ENCODE results near the gene INTS1.
"Not testable (repeated sequence)": the region's sequence is repeated elsewhere in the genome, so short reads cannot be mapped to it uniquely, and the experiment has no call there.

INTS1 gene

DNA sequence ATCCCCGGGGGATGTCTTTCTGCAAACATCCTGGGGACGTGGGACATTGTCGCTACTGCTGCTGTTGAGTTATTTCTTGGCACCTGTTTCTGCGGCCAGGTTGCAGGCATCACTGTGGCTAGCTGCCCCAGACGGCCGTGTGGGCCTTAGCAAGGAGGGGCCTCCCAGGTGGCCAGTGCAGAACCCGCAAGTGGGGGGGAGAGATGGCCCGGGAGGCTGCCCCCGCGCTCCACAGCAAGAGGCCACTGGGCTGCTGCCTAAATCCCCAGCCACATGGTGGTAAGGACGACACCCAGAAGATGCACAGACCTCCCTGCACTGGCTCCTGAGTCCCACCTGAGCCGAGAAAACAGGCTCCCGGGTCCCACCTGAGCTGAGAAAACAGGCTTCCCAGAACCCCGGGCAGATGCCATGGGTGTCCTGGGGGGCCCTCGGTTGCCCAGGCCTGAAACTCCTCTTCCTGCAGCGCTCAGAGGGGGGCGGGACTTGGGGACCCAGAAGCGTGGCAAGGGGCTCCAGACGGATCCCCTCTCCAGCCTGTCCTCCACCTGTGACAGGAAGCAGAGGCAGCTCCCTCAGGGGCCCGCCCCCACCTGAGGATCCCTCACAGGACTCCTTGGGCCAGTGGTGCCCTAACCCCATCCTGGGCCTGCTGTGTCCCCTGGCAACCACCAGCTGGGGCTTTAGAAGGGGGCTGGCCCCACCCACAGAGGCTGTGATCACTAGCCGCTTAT lies 25.4 kb upstream of the INTS1 start:
- no peak for DNase-seq (ENCODE audit: low read depth in 2 of 2)

DNA sequence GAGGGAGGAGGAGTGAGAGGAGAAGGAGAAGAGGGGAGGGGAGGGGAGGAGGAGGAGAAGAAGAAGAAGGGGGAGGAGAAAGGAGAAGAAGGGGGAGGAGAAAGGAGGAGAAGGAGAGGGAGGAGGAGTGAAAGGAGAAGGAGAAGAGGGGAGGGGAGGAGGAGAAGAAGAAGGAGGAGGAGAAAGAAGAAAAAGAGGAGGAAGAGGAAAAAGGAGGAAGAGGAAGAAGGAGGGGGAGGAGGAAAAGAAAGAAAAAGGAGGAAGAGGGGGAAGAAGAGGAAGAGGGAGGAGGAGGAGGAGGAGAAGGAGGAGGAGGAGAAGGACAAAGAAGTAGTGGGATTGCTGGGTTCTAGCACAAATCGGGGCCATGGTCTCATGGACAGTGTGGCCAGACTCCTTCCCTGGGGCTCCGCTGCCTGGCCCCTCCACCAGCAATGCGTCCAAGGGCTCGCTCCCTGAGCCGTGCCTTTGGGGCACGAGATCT lies 22.1 kb upstream of the INTS1 start:
- DNase-seq (ENCODE audit: low read depth in 2 of 2) = no peak

DNA sequence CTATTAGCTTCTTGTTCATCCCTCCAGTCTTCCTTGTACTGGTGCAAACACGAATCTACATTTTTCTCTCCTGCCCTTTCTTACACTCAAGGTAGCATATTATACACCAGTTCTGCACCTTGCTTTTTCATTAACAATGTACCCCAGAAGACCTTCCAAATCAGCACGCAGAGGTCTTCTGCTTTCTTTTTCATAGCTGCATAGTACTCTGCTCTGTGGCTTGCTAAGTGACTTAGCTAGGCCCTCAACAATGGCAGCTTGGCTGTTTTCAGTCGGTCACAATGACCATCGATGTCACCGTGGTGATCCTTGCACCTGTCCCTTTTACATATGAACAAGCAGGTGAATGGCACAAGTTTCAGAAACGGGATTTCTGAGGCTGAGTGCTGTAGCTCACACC lies 21.2 kb upstream of the INTS1 start:
- no peak for DNase-seq (ENCODE audit: low read depth in 2 of 2)

DNA sequence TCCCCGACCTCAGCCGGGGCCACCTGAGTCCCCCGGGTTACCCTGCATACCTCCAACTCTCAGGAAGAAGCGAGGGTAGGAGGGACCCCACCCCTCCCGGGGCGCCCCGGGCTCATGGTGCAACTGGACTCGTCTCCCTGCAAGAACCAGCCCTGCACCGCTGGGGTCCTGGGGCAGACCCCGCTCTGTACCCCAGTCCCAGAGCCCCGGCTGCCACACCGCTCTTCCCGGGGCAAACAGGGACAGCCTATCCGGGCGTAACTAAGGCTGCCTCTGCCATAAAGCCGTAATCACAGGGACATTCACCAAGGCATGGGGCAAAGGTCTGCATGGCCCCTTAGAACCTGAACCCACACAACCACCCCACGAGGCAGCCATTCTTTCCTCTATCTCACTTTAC lies 19.7 kb upstream of the INTS1 start:
- no peak for DNase-seq (ENCODE audit: low read depth in 2 of 2)

DNA sequence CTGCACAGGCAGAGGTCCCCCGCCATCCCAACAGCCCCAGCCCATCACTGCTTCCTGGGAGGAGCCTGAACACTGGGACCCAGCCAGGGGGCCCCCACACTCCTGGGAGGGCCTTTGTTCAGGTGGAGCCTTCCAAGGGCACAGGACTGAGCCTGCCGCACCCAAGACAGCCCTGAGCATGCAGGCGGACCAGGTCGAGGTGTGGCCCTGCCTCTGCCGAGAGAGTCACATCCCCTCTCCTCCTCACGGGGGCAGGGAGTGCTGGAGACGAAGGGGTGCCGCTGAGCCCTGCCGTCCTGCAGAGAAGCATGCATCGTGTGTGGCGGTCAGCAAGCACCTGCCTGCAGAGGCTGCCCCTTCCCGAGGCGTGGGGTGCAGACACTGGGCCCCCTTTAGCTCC lies 19.0 kb upstream of the INTS1 start:
- no peak for DNase-seq (ENCODE audit: low read depth in 2 of 2)

DNA sequence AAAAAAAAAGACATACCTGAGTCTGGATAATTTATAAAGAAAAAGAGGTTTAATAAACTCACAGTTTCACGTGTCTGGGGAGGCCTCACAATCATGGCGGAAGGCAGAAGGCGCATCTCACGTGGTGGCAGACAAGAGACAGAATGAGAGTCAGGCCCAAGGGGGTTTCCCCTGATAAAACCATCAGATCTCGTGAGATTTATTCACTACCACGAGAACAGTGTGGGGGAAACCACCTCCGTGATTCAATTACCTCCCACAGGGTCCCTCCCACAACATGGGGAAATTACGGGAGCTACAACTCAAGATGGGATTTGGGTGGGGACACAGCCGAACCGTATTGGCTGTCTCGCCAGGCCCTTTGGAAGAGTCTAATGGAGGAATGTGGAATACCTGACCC lies 17.3 kb upstream of the INTS1 start:
- DNase-seq (ENCODE audit: low read depth in 2 of 2) = no peak

DNA sequence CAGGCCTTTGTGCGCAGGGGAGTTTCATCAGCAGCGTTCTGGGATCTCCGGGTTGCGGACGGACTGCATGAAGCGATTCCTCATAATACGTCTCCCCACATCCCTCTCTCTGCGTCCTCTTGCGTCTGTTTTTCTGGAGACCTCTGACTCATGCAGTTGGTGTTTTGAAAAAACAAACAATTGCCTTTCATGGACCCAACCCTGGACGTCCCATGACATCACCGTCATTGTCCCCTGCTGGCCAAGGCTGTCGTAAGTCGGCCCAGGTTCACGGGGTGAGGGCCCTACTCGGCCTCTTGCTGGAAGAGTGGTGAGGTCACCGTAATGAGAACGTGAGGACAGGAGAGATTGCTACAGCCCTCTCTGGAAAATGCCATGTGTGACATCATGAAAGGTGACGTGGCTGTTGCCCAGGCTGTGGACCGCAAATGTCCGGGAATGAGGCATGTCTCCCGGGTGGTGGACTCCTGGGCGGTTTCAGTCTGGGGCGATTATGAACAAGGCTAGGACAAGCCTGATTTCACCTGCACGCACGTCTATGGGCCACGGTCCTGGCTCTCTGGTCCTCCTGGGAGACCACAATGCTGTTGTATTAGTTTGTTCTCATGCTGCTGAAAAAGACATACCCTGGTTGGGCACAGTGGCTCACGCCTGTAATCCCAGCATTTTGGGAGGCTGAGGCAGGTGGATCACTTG lies 16.5 kb upstream of the INTS1 start:
- DNase-seq (ENCODE audit: low read depth in 2 of 2) = no peak

DNA sequence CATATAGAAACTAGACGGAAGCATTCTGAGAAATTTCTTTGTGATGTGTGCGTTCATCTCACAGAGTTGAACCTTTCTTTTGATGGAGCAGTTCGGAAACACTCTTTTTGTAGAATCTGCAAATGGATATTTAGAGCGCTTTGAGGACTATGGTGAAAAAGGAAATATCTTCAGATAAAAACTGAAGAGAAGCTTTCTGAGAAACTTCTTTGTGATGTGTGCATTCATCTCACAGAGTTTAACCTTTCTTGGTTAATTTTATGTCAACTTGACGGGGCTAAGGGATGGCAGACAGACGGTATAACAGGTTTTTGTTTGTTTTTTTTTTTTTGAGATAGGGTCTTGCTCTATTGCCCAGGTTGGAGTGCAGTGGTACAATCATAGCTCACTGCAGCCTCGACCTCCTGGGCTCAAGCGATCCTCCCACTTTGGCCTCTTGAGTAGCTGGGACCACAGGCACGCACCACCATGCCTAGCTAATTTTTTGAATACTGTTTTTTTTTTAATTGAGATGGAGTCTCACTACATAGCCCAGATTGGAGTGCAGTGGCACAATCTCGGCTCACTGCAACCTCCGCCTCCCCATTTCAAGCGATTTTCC lies 15.2 kb upstream of the INTS1 start:
- not testable (repeated sequence) for DNase-seq (ENCODE audit: low read depth in 2 of 2)

DNA sequence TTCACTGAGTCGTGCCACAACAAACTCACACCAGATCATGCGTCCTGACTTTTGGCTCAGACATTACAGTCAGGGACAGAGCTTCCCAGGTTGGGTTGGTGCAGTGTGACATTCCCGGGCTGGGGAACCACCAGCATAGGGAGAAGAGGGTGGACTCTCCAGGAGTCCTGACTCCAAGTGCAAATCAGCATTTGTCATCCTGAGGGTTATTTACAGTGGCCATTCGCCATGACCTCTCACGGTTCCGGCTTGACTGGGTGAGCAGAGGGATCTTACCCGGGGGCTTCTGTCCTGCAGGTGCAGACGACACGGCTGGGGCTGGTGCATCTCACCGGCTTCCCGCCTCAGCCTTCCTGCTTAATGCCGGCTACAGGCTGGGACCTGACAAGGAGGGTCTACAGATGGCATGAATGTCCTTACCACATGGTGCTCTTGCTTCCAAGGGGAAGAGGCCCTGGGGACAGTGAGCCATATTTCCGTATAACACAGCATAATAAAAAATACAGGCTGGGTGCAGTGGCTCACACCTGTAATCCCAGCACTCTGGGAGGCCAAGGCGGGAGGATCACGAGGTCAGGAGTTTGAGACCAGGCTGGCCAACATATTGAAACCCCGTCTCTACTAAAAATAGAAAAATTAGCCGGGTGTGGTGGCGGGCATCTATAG lies 12.5 kb upstream of the INTS1 start:
- no peak for DNase-seq (ENCODE audit: low read depth in 2 of 2)

DNA sequence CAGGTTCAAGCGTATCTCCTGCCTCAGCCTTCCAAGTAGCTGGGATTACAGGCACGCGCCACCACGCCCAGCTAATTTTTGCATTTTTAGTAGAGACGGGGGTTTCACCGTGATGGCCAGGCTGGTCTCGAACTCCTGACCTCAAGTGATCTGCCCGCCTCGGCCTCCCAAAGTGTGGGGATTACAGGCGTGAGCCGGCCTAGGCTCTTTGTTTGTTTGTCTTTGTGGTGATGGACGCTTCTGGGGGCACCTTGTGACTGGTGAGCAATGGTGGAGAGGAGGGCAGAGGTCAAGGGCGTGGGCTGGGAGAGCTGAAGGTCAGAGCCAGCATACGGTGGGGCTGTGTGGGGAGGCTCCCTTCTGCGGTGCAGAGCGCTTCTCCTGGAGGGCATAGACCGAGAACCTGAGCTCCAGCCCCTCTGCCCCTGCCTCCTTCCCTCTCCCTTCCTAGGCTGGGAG lies 11.3 kb upstream of the INTS1 start:
- DNase-seq (ENCODE audit: low read depth in 2 of 2) = not testable (repeated sequence)

DNA sequence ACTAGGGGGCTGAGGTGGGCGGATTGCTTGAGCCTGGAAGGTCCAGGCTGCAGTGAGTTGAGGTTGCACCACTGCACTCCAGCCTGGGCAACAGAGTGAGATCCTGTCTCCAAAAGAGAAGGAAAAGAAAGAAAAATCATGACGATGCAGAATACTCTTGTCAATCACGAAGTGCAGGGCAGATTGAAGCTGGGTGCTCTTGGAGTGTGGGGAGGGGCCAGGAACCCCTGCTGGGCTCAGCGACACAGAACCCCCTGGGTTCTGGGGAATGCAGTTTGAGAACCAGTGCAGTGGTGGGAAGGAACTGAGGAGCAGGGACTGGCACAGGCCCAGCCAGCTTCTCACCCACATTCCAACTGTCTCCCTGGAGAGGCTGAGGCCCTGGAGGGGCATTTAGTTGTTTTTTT lies 10.8 kb upstream of the INTS1 start:
- no peak for DNase-seq (ENCODE audit: low read depth in 2 of 2)

DNA sequence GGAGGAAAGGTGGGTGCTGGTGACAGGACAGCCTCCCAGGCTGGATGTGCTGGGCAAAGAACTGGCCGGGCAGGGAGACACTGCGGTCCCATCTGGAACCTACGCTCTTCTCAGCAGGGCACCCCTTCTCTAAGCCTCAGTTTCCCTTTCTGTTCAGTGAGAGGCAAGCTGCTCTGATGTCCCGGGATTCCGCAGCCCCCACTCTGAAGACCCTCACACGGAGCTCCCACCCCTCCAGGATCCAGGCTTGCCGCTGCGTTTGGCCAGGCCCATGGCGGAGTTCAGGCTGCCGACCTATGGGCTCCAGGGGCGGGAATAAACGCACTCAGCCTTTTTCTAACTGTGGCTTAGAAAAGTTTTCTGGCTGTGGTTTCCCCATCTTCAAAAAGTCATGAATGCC lies 10.2 kb upstream of the INTS1 start:
- DNase-seq (ENCODE audit: low read depth in 2 of 2) = no peak

DNA sequence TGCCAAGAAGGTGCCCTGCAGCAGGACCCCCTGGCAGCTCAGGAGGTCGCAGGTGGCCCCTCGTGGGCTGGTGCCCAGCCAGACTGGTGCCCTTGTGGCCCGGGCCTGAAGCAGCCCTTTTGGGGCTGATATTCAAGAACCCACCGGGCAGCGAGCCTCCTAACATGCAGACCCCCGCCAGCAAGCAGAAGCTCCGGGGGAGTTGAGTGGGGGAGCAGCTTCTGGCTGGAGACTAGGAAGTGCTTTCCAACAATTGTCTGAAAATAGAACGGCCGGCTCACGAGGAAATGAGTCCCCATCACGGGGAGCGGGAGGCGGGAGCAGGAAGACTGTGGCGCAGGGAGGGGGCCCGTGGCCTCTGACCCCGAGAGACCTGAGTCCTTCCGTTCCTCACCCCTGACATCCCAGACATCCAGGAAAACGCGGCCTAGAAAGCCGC lies 9.5 kb upstream of the INTS1 start:
- DNase-seq (ENCODE audit: low read depth in 2 of 2) = no peak

DNA sequence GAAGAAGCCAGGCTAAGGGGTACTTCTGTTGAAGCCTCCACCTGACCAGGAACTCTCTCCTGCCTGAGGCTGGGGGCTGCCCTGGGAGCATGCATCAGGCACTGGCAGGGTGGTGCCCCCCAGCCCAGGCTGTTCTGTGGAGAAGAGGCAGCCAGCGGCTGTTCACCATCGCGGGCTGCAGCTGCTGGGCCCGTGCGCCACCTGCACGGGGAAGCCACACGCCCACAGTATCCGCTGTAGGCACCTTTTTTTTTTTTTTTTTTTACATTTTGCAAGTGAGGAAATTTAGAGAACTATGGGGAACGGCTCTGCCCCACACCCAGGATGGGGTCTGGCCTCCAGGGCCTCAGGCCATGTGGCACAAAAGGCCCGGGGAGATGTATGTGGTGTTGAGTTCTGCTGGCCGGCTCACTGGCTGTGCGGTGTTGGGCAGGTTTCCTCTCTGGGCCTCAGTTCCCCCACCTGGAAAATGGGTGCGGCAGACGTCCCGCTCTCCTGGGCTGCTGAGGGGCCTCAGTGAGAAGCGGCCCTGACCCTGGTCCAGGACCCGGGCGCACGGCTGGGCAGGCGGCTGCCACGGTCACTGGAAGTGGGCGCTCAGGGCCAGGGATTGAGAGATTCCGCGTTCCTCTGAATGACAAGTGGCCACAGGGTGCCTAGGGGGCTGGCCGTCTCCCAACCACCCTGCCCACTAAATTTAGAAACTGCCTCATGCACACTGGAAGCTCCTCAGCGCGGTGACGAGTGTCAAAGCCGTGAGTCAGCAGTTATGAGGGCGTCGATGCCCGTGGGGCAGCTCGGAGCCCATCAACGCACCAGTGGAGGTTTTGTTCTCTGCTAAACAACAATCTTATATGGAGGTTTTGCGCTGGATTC lies 8.8 kb upstream of the INTS1 start:
- no peak for DNase-seq (ENCODE audit: low read depth in 2 of 2)

DNA sequence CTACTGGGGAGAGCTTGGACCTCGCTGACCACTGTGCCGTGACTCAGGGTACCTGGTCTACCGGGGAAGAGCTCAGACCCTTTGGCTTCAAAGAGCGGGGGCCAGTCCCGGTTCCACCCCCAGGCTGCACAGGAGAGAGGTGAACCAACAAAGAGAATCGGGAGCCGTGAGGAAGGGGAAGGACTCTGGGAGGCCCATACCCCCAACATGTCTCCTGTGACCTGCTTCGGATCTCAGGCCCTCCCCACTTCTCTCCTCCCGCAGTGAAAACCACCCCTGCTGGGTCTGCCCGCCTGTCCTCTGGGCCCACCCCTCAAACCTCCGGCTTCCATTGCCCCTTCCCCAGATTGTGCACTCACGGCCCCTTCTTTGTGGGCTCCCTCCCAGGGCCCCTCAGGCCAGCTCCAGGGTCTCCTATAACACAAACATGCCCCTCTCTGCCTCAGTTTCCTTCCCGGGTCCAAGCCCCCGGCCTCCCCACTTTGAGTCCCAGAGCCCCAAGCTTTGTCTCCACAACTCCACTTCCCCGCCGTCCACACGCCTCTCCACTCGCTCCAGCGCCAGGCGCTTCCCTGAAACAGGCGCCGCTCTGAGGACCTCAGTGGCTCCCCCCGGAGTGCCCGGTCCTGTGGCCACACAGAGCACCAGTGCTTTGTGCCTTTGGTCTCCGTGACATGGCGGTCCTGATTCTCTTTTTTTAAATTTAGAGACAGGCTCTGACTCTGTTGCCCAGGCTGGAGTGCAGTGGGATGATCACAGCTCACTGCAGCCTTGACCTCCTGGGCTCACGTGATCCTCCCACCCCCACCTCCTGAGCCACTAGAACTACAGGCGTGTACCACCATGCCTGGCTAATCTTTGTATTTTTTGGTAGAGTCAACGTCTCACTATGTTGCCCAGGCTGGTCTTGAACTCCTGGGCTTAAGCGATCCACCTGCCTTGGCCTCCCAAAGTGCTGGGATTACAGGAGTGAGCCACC lies 7.5 kb upstream of the INTS1 start:
- no peak for DNase-seq (ENCODE audit: low read depth in 2 of 2)

DNA sequence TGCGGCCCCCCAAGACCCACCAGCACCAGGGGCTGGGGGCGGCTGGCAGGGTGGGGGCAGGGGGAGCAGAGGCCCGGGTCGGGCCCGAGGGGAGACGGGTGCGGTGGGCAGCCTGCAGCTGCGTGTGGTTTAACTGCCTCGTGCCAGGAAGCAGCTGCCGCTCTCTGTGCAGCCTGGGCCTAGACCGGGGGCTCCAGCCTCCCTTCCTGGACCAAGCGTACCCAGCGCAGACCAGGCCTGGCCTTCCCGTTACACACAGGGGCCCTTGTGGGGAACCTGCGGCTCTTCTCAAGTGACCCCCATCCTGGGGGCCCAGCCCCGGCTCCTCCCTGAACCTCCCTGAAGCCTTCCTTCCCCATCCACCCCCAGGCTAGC lies 6.6 kb upstream of the INTS1 start:
- no peak for DNase-seq (ENCODE audit: low read depth in 2 of 2)

DNA sequence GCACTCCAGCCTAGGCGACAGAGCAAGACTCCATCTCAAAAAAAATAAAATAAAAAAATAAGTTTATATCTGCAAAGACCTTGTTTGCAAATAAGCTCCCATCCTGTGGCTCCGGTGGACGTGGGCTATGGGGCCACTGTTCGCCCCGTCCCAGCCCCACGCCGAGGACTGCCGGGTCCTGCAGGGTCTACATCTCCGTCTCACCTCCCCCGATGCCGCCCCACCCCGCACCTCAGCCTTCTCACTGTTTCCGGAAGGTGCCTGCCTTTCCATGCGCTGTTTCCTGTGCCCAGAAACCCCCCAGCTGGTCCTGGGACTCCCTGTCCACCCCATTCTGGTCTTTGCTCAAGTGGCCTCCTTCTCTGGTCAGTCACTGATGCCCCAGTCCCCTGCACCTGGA lies 5.0 kb upstream of the INTS1 start:
- no peak for DNase-seq (ENCODE audit: low read depth in 2 of 2)

DNA sequence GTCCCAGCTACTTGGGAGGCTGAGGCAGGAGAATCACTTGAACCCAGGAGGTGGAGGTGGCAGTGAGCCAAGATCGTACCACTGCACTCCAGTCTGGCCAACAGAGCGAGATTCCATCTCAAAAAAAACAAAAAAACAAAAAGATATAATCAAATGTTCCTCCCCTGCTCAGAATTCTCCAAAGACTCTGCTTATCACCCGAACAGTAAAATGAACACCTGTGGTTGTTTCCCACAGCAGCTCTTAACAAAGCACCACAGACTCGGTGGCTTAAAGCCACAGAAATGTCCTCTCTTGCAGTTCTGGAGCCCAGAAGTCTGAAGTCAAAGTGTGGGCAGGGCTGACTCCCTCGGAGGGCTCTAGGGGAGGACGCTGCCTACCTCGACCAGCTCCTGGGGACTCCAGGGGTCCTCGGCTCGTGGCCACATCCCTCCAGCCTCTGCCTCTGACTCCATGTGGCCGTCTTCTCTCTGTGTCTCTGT lies 4.1 kb upstream of the INTS1 start:
- DNase-seq (ENCODE audit: low read depth in 2 of 2) = no peak

DNA sequence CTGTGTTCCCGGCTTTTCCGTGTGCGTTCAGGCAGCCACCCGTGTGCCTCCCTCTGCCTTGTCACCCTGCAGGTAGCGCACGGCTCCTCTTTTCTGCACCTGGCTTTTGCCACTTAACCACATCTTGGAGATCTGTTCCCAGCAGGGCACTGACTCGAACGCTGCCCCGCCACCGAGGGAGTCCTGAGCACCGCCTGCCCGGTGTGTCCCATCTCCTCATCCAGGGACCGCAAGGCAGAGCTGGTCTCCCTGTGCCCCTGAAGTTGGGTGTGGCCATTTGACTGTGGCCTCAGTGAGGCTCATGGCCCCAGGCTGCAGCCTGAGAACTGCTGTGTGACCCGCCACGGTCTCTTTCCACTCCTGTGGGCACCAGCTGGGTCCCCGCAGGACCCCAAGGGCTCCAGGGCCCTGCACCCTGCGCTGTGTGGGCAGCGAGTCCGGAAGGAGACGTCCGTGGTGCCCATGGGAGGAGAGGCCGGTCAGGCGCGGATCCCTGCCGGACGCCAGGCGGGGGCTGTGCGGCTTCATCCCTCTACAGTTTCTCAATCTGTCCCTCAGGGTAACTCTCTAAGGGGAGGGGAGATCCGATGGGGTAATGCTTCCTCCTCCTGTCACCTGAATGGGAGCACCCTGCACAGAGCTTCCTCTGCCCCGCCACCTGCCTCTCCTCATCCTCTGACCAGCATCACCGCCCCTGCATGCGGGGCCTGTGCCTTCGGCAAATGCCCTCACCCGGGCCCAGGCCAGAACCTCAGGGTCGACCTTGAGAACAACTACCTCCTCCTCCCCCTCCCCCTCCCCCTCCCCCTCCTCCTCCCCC lies 1.8 kb upstream of the INTS1 start:
- no peak for DNase-seq (ENCODE audit: low read depth in 2 of 2)

Data from stimulated activated CD4-positive, alpha-beta T cell treated with anti-CD3 and anti-CD28 coated beads, Interleukin-1b, Interleukin-23, amount 100 ng/mL, for 4 hours (primary cell).